K562 (cell line): ENCODE results near the gene UBN2. TPM values are rescaled to one million over a fixed set of nuclear protein-coding genes. Genes with fewer than 3 reads are reported as not detected.

Experiments used
- MIER1 ChIP-seq: fragments of 450-650 bp; IDR thresholded peaks from 2 replicates; pipeline ENCODE4 v1.6.1; 2016; ENCODE audit warnings: antibody characterized with exemption, mild to moderate bottlenecking, low read depth
- RBFOX2 ChIP-seq: fragments of 200-400 bp; formaldehyde crosslinking; IDR thresholded peaks from 2 replicates; pipeline ENCODE4 v1.6.1; 2017; ENCODE audit warnings: low read depth, mild to moderate bottlenecking, low read length, moderate library complexity
- ZBTB7A ChIP-seq: IDR thresholded peaks from 2 replicates; pipeline ENCODE4 v1.6.1; 2011; ENCODE audit warnings: low read depth, mild to moderate bottlenecking, low read length, moderate library complexity, borderline replicate concordance; ENCODE audit not compliant: control insufficient read depth
- ZZZ3 ChIP-seq: fragments of 450-650 bp; IDR thresholded peaks from 2 replicates; pipeline ENCODE4 v1.6.1; 2016; ENCODE audit warnings: antibody characterized with exemption, mild to moderate bottlenecking, moderate library complexity
- polyA plus RNA-seq, 8 experiments: library from polyadenylated mRNA; depleted of rRNA in 4 of 8; stranded (reverse) in 5 of 8; unstranded in 3 of 8; fragments of >200 nt; fragmentation: Nextera tagmentation in 2 of 8; fragmentation: Illumina TruSeq in 1 of 8; extraction: Ambion mirVana in 2 of 8; extraction: Trizol in 1 of 8; gene quantifications; 2 replicates each; pipeline versions ENCODE4 v1.2.1 to v1.2.3, GENCODE V29; 2011 to 2014; ENCODE audit warnings: inconsistent platforms in 1 of 8, missing spikeins in 1 of 8
- total RNA-seq, 7 experiments: library from RNA; depleted of rRNA in 6 of 7; stranded (reverse); fragments of >200 nt in 6 of 7; fragmentation: Illumina TruSeq in 2 of 7; extraction: Trizol in 2 of 7; gene quantifications; 2 replicates each; pipeline versions ENCODE4 v1.2.1 to v1.2.3, GENCODE V29; 2011 to 2021; ENCODE audit warnings: low replicate concordance in 1 of 7
- TF ChIP-seq, protein P1 (sequence below): fragments of 450-650 bp; IDR thresholded peaks from 2 replicates; pipeline ENCODE4 v1.6.1; 2016; ENCODE audit warnings: low read depth

Gene UBN2
- total and polyA plus RNA-seq, 9 of the 15 experiments (the other 6 are each of a cell fraction or from before 2014, with no cell fraction given) = 1.2 to 19.5 (median 9.9) TPM

GRCh38 chr7:139264220-139264619 is 33.2 kb downstream of the UBN2 start (continued):
- TF ChIP-seq, protein P1, sequence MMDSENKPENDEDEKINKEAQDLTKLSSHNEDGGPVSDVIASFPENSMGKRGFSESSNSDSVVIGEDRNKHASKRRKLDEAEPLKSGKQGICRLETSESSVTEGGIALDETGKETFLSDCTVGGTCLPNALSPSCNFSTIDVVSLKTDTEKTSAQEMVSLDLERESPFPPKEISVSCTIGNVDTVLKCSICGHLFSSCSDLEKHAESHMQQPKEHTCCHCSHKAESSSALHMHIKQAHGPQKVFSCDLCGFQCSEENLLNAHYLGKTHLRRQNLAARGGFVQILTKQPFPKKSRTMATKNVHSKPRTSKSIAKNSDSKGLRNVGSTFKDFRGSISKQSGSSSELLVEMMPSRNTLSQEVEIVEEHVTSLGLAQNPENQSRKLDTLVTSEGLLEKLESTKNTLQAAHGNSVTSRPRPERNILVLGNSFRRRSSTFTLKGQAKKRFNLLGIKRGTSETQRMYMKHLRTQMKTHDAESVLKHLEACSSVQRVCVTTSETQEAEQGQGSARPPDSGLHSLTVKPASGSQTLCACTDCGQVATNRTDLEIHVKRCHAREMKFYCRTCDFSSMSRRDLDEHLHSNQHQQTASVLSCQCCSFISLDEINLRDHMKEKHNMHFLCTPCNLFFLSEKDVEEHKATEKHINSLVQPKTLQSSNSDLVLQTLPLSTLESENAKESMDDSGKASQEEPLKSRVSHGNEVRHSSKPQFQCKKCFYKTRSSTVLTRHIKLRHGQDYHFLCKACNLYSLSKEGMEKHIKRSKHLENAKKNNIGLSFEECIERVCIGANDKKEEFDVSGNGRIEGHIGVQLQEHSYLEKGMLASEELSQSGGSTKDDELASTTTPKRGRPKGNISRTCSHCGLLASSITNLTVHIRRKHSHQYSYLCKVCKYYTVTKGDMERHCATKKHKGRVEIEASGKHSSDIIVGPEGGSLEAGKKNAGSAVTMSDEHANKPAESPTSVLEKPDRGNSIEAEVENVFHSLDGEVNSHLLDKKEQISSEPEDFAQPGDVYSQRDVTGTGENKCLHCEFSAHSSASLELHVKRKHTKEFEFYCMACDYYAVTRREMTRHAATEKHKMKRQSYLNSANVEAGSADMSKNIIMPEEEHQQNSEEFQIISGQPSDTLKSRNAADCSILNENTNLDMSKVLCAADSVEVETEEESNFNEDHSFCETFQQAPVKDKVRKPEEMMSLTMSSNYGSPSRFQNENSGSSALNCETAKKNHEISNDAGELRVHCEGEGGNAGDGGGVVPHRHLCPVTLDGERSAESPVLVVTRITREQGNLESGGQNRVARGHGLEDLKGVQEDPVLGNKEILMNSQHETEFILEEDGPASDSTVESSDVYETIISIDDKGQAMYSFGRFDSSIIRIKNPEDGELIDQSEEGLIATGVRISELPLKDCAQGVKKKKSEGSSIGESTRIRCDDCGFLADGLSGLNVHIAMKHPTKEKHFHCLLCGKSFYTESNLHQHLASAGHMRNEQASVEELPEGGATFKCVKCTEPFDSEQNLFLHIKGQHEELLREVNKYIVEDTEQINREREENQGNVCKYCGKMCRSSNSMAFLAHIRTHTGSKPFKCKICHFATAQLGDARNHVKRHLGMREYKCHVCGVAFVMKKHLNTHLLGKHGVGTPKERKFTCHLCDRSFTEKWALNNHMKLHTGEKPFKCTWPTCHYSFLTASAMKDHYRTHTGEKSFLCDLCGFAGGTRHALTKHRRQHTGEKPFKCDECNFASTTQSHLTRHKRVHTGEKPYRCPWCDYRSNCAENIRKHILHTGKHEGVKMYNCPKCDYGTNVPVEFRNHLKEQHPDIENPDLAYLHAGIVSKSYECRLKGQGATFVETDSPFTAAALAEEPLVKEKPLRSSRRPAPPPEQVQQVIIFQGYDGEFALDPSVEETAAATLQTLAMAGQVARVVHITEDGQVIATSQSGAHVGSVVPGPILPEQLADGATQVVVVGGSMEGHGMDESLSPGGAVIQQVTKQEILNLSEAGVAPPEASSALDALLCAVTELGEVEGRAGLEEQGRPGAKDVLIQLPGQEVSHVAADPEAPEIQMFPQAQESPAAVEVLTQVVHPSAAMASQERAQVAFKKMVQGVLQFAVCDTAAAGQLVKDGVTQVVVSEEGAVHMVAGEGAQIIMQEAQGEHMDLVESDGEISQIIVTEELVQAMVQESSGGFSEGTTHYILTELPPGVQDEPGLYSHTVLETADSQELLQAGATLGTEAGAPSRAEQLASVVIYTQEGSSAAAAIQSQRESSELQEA = no peak
- TF ChIP-seq ZZZ3 (no peak), RBFOX2 (no peak), ZBTB7A (no peak), MIER1 (no peak)
